ENCODE measurements around the gene PML.
"Not testable (repeated sequence)": the region's sequence is repeated elsewhere in the genome, so short reads cannot be mapped to it uniquely, and the experiment has no call there.

DNA sequence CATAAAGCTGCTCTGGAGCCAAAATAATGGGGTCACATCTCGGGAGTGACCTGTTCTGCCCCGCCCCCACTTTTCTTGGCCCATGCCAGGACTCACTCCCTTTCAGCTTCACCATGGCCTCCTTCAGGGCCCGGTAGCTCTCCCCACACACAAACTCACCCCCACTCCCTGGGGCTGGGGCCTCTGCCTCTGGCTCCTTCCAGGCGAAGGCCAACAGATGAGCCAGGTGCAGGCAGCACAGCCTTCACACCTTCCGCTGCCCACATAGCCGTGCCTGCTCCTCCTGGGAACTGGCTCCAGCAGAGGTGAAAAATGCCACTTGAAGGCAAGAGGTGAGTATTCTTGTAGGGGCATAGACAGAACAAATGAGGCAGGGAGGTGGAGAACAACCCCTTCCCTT, 77.1 kb downstream of the PML start:
- not testable (repeated sequence) for TF ChIP-seq CTCF, EP300 (IDR thresholded peaks at IDR 0.05)

Data from tibial nerve (tissue), 4 donors.